T follicular helper cell (primary cell): ENCODE data around the gene PSMC3.

ENCODE experiments used
- DNase-seq: peaks from one replicate; pipeline ENCODE4 v3.0.0-alpha.2; 2020; ENCODE audit warnings: low read depth

Gene PSMC3

GRCh38 chr11:47413351-47413750 is 12.9 kb downstream of the PSMC3 start:
- DNase-seq, result no peak

- no peak for DNase-seq
Measured at GRCh38 chr11:47411884-47412746, 14.1 kb downstream of the PSMC3 start.

DNA sequence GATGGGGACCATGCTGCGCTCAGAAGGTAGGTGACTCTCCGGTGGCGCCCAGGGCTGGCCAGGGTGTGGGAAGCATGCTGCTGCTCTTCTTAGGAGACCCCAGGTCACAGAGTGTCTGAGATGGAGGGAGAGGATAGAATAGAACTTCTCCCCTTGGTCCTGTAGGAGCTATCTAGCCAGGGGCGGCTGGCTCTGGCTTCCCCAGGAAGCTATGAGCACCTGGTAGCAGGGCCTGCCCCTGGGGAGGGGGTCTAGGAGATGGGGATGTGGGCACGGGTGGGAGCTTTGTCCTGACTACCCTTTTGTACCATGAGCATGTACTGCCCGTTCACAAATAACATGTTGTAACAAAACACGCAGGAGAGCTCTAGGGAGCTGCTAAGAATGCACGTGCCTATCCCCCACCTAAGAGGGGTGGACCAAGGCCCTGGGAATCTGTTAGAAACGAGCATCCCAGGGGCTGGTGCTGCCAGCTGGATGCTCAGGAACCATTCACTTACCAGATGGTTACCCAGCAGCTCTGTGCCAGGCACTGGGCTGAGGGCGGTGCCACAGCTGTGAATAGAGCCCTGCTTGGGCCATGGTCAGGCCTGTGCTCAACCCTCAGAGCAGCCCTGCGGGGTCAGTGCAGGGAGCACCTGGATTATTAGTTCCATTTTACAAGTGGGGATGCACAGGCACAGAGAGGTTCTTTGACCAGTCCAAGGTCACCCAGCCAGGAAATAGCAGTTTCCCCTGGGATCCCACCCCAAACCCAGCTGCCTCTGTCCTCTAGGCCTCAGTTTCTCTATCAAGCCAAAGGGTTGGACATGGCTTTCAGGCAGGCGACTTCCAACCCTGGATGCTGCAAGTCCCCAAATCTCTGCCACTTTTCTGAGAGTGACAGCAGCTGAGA is 15.6 kb downstream of the PSMC3 start:
- no peak for DNase-seq

GRCh38 chr11:47409440-47410369 is 16.5 kb downstream of the PSMC3 start:
- DNase-seq, result no peak

GRCh38 chr11:47408598-47409439 is 17.4 kb downstream of the PSMC3 start:
- DNase-seq, result no peak

- DNase-seq, result peak; percentile 81
Measured at GRCh38 chr11:47407746-47408590, 18.3 kb downstream of the PSMC3 start, which contains the start of gene SLC39A13. SLC39A13 (plus strand) TSS chr11:47408590; CDS start chr11:47410095, 1,505 bp downstream.

DNA sequence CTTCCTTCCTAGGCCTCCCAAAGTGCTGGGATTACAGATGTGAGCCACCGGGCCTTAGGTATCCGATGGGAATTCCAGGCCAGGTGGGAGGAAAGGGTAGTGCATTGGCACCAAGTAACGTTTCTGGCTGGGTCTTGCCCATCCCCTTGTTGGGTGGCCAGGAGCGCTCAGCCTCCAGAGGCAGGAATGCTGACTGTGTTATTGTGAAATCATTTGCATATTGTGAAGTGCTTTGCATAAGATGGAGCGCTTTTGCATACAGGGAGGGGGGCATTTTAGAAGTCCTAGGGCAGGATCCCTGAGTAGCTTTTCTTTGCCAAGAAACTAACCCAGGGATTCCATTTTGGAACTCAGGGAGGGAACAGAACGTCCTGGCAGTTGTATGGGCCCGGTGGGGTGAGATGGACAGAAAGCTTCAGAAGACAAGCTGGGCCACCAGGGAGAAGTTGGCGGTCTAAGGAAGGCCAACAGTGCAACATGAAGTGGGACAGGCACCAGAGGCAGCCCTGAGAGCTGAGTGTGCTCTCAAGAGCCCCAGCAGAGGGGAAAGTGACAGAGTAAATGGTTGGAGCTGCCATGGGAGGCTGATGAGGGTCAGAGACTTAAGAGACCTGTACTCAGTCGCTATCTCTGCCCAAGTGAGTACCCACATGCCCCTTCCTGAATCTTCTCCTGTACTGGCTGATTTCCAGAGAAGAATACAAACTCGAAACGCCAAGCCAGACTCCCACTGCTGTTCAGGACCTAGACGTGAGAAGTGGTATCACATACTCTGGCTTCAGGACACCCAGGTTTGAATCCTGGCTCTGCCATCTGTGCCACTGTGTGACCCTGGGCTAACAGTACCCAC is 19.1 kb downstream of the PSMC3 start:
- DNase-seq, result no peak

GRCh38 chr11:47403571-47403970 is 22.7 kb downstream of the PSMC3 start:
- no peak for DNase-seq

DNA sequence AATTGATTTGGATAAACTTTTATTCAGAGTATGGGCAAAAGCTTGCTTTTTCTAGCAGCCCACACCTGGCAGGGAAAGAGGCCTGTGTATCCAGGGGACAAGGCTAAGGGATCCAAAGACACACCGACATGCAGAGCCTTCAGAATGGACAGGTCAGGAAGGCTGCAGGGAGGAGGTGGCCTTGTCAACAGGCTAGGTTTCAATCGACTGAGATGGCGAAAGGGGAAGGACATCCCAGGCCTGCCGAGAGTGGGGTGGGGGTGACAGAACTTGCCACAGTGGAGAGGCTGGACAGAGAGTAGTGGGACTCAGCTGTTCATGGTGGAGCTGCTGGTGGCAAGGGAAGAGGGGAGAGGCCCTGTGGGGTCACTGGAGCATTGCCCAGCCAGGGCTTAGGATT is 23.1 kb downstream of the PSMC3 start:
- DNase-seq, result no peak

GRCh38 chr11:47400768-47401279 is 25.4 kb downstream of the PSMC3 start:
- no peak for DNase-seq

GRCh38 chr11:47399860-47400767 is 26.1 kb downstream of the PSMC3 start:
- DNase-seq, result no peak

DNA sequence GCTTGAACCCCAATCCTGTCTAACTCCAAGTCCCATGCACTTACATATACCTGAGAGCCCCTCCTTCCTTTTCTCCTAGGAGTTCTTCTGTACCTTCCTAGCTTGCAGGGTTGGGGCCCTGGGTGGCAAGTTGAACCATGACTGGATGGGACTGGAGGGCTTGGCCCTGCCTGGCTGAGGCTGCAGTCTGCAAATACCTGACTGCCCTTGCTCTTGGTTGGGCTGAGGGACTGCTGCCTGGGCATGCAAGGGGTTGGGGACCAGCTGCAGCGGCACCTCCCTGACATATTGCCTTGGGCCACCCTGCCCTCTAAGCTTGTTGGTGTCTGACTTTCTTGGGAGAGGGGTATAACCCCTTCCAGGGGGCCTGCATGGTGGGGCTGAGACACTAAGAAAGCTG is 27.7 kb downstream of the PSMC3 start:
- DNase-seq, result no peak

GRCh38 chr11:47398011-47398410 is 28.2 kb downstream of the PSMC3 start:
- no peak for DNase-seq

- DNase-seq, result no peak
Measured at GRCh38 chr11:47396049-47396320, 30.3 kb downstream of the PSMC3 start.

DNA sequence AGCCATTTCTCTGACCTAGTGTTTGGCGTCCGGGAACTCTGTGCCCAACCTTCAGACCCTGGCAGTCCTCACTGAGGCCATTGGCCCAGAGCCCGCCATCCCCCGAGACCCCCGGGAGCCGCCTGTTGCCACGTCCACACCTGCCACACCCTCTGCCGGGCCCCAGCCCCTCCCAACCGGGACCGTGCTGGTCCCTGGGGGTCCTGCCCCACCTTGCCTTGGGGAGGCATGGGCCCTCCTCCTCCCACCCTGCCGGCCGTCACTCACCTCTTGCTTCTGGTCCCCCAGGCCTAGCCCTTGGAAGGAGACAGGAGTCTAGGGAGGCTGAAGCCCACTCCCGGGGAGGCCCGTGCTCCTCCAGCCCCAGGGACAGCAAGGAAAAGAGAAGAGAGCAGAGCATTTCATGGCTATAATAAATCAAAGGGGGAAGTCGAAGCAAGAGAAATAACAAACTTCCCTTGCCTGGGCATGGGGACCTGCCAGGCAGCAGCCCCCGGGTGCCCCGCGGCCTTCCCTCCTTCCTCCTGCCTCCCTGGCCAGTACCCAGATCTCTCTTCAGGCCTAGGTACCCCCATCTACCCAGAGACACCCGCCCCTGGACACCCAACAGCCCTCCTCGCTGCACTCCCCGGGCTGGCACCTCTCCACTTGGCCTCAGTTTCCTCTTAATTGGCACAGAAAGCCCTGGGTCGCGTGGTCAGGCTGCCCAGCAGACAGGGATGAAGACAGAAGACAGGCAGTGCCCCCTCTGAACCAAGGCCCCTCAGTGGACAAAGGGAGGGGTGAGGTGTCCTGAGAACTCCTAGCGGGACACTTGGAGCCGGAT is 30.8 kb downstream of the PSMC3 start:
- no peak for DNase-seq

GRCh38 chr11:47394322-47395222 is 31.7 kb downstream of the PSMC3 start:
- no peak for DNase-seq
